Activated T-helper 2 cell treated with anti-CD3 and anti-CD28 coated beads, Interferon-gamma antibody, Interleukin-2, Interleukin-4, amounts not matched to agents 10 μg/mL and 5 μg/mL and 100 μg/mL, durations not matched to agents 14 hours and 24 hours and 36 hours (primary cell): ENCODE results near the gene CCL17. TPM values are rescaled to one million over a fixed set of nuclear protein-coding genes. Genes with fewer than 3 reads are reported as not detected.
"Not testable (repeated sequence)": the region's sequence is repeated elsewhere in the genome, so short reads cannot be mapped to it uniquely, and the experiment has no call there.

Source experiments
- DNase-seq: peaks from one replicate; pipeline ENCODE4 v3.0.0; 2021; ENCODE audit warnings: low spot score
- H3K27ac Mint-ChIP-seq: one replicate; pipeline ENCODE4 v1.8.0; 2021; ENCODE audit warnings: mixed read lengths
- H3K27me3 Mint-ChIP-seq: one replicate; pipeline ENCODE4 v1.8.0; 2021; ENCODE audit warnings: low read depth, mixed read lengths
- H3K36me3 Mint-ChIP-seq: one replicate; pipeline ENCODE4 v1.8.0; 2021; ENCODE audit warnings: low read depth, mixed read lengths
- H3K4me1 Mint-ChIP-seq: one replicate; pipeline ENCODE4 v1.8.0; 2021; ENCODE audit warnings: low read depth, mixed read lengths
- H3K4me3 Mint-ChIP-seq: one replicate; pipeline ENCODE4 v1.8.0; 2021; ENCODE audit warnings: low read depth, mild to moderate bottlenecking, moderate library complexity, mixed read lengths
- H3K9me3 Mint-ChIP-seq: one replicate; pipeline ENCODE4 v1.8.0; 2021; ENCODE audit warnings: mixed read lengths
- intact Hi-C: fragments of 100-400 bp; cut with micrococcal nuclease; formaldehyde crosslinking; loops from one replicate; pipeline ENCODE4 v1.15.1; 2023
- total RNA-seq: library from RNA; stranded (reverse); gene quantifications from 2 replicates; pipeline ENCODE4 v1.2.3, GENCODE V29; 2022

CCL17 gene
- total RNA-seq, 1 donor from 2014 or later, result 0.37 TPM

- Mint-ChIP-seq H3K9me3 (no peaks in the 10 kb centered on the region), H3K4me3 (no peak overlapping the region), H3K27ac (no peak overlapping the region), H3K36me3 (peaks cover 74% of the 10 kb centered on the region), H3K4me1 (no peaks in the 10 kb centered on the region), H3K27me3 (no peaks in the 10 kb centered on the region)
- no peak for DNase-seq
- intact Hi-C loops, result no loop called here
Measured at GRCh38 chr16:57432989-57433388, 28.4 kb downstream of the CCL17 start.

GRCh38 chr16:57434003-57434402 is 29.4 kb downstream of the CCL17 start:
- no peaks in the 10 kb centered on the region for H3K27me3 Mint-ChIP-seq
- intact Hi-C loops, result no loop called here
- peaks cover 75% of the 10 kb centered on the region for H3K36me3 Mint-ChIP-seq
- no peaks in the 10 kb centered on the region for H3K9me3 Mint-ChIP-seq
- no peak overlapping the region for H3K27ac Mint-ChIP-seq
- DNase-seq, result no peak
- H3K4me3 Mint-ChIP-seq, result no peak overlapping the region
- H3K4me1 Mint-ChIP-seq, result peaks cover 2% of the 10 kb centered on the region

GRCh38 chr16:57435838-57436237 is 31.3 kb downstream of the CCL17 start:
- Mint-ChIP-seq H3K9me3 (peaks cover 14% of the 10 kb centered on the region), H3K4me3 (no peak overlapping the region), H3K36me3 (peaks cover 79% of the 10 kb centered on the region), H3K4me1 (peaks cover 2% of the 10 kb centered on the region), H3K27ac (no peak overlapping the region), H3K27me3 (no peaks in the 10 kb centered on the region)
- no peak for DNase-seq
- intact Hi-C loops, result no loop called here

GRCh38 chr16:57439947-57440346 is 35.4 kb downstream of the CCL17 start:
- H3K27me3 Mint-ChIP-seq, H3K27ac Mint-ChIP-seq, DNase-seq, H3K4me1 Mint-ChIP-seq, H3K4me3 Mint-ChIP-seq, intact Hi-C loops: not testable (repeated sequence)
- H3K36me3 Mint-ChIP-seq, result peaks cover 64% of the 10 kb centered on the region
- H3K9me3 Mint-ChIP-seq, result peaks cover 24% of the 10 kb centered on the region

GRCh38 chr16:57440551-57440950 is 36.0 kb downstream of the CCL17 start:
- H3K4me3 Mint-ChIP-seq, intact Hi-C loops, H3K27ac Mint-ChIP-seq, H3K4me1 Mint-ChIP-seq, DNase-seq, H3K27me3 Mint-ChIP-seq: not testable (repeated sequence)
- Mint-ChIP-seq H3K9me3 (peaks cover 24% of the 10 kb centered on the region), H3K36me3 (peaks cover 58% of the 10 kb centered on the region)

GRCh38 chr16:57444711-57445110 is 40.1 kb downstream of the CCL17 start:
- intact Hi-C loops, result no loop called here
- H3K4me3 Mint-ChIP-seq, result peak overlapping the region; percentile 26
- H3K4me1 Mint-ChIP-seq, result peaks cover 24% of the 10 kb centered on the region
- H3K9me3 Mint-ChIP-seq, result peaks cover 20% of the 10 kb centered on the region
- no peaks in the 10 kb centered on the region for H3K27me3 Mint-ChIP-seq
- H3K36me3 Mint-ChIP-seq, result peaks cover 38% of the 10 kb centered on the region
- no peak overlapping the region for H3K27ac Mint-ChIP-seq
- DNase-seq, result no peak

GRCh38 chr16:57445510-57445909 is 40.9 kb downstream of the CCL17 start:
- Mint-ChIP-seq H3K9me3 (peaks cover 12% of the 10 kb centered on the region), H3K4me3 (peak overlapping the region; percentile 26), H3K36me3 (peaks cover 30% of the 10 kb centered on the region), H3K27ac (no peak overlapping the region), H3K27me3 (no peaks in the 10 kb centered on the region), H3K4me1 (peaks cover 24% of the 10 kb centered on the region)
- intact Hi-C loops, result no loop called here
- DNase-seq, result no peak

- DNase-seq, result peak; percentile 16
- no peaks in the 10 kb centered on the region for H3K27me3 Mint-ChIP-seq
- H3K27ac Mint-ChIP-seq, result peak overlapping the region; percentile 87
- H3K4me3 Mint-ChIP-seq, result peak overlapping the region; percentile 93
- H3K9me3 Mint-ChIP-seq, result peaks cover 2% of the 10 kb centered on the region
- peaks cover 24% of the 10 kb centered on the region for H3K36me3 Mint-ChIP-seq
- H3K4me1 Mint-ChIP-seq, result peaks cover 26% of the 10 kb centered on the region
- intact Hi-C loops, result loop anchor here (1.0 kb wide), 2 partner anchors 16 to 146 kb away; partner anchors contain the start of gene POLR2C
Measured at GRCh38 chr16:57446531-57447185, 42.1 kb downstream of the CCL17 start.

- Mint-ChIP-seq H3K4me3 (peak within 1 kb of the TSS; percentile 93), H3K36me3 (peaks cover 23% of the 10 kb centered on the region), H3K4me1 (peaks cover 26% of the 10 kb centered on the region), H3K27me3 (no peaks in the 10 kb centered on the region), H3K27ac (peak within 1 kb of the TSS; percentile 87), H3K9me3 (no peaks in the 10 kb centered on the region)
- DNase-seq, result peak; percentile 87
- intact Hi-C loops, result loop anchor here (1.0 kb wide), 2 partner anchors 15 to 147 kb away; partner anchors contain the start of gene POLR2C
Measured at GRCh38 chr16:57447186-57447962, 42.8 kb downstream of the CCL17 start, which contains the start of the genes CIAPIN1 and COQ9. Gene CIAPIN1, minus strand, starts transcription at chr16:57447385. Its CDS starts 6,457 bp downstream, at chr16:57440928. Gene COQ9, plus strand, starts transcription at chr16:57447479. Its CDS starts 27 bp downstream, at chr16:57447506.

- no peak for DNase-seq
- peaks cover 42% of the 10 kb centered on the region for H3K36me3 Mint-ChIP-seq
- H3K4me3 Mint-ChIP-seq, result no peak overlapping the region
- H3K27ac Mint-ChIP-seq, result no peak overlapping the region
- H3K27me3 Mint-ChIP-seq, result no peaks in the 10 kb centered on the region
- intact Hi-C loops, result no loop called here
- H3K4me1 Mint-ChIP-seq, result peaks cover 15% of the 10 kb centered on the region
- no peaks in the 10 kb centered on the region for H3K9me3 Mint-ChIP-seq
Measured at GRCh38 chr16:57452021-57452420, 47.5 kb downstream of the CCL17 start.

- peaks cover 46% of the 10 kb centered on the region for H3K36me3 Mint-ChIP-seq
- no peaks in the 10 kb centered on the region for H3K9me3 Mint-ChIP-seq
- peak within 1 kb of the TSS; percentile 100 for H3K4me3 Mint-ChIP-seq
- DNase-seq, result peak; percentile 89
- peaks cover 21% of the 10 kb centered on the region for H3K4me1 Mint-ChIP-seq
- no peaks in the 10 kb centered on the region for H3K27me3 Mint-ChIP-seq
- intact Hi-C loops, result loop anchor here (1.0 to 2.0 kb wide), 3 partner anchors 15 to 56 kb away; partner anchors contain the start of genes CIAPIN1 and COQ9
- H3K27ac Mint-ChIP-seq, result peak within 1 kb of the TSS; percentile 100
Measured at GRCh38 chr16:57462209-57462977, 57.8 kb downstream of the CCL17 start, which contains the start of gene POLR2C. Gene POLR2C, plus strand, starts transcription at chr16:57462679. Its CDS starts 46 bp downstream, at chr16:57462725.

- Mint-ChIP-seq H3K4me1 (peaks cover 21% of the 10 kb centered on the region), H3K27me3 (no peaks in the 10 kb centered on the region), H3K9me3 (no peaks in the 10 kb centered on the region), H3K36me3 (peaks cover 52% of the 10 kb centered on the region), H3K4me3 (peak overlapping the region; percentile 100), H3K27ac (peak overlapping the region; percentile 74)
- intact Hi-C loops, result loop anchor here (1.0 to 2.0 kb wide), 3 partner anchors 16 to 56 kb away; partner anchors contain the start of genes CIAPIN1 and COQ9
- no peak for DNase-seq
Measured at GRCh38 chr16:57462978-57463362, 58.4 kb downstream of the CCL17 start.
